Memory B cell (primary cell): ENCODE results near the gene FBN3.
"Not testable (repeated sequence)": the region's sequence is repeated elsewhere in the genome, so short reads cannot be mapped to it uniquely, and the experiment has no call there.

Experiments
- ATAC-seq: fragments of 150-1000 bp; cut with Tn5 transposase; 2 replicates; pipeline ENCODE4 v1.10.0; 2021; ENCODE audit warnings: low read depth, mild to moderate bottlenecking, moderate library complexity
- DNase-seq, 2 donors: peaks; one replicate each; pipeline ENCODE4 v3.0.0; 2022; ENCODE audit warnings: low spot score in 2 of 2
- H3K27ac Mint-ChIP-seq: one replicate; pipeline ENCODE4 v1.8.0; 2022; ENCODE audit warnings: mild to moderate bottlenecking, moderate library complexity, mixed read lengths
- H3K27me3 Mint-ChIP-seq: one replicate; pipeline ENCODE4 v1.8.0; 2022; ENCODE audit warnings: mixed read lengths
- H3K36me3 Mint-ChIP-seq: one replicate; pipeline ENCODE4 v1.8.0; 2022; ENCODE audit warnings: mild to moderate bottlenecking, mixed read lengths
- H3K4me1 Mint-ChIP-seq: one replicate; pipeline ENCODE4 v1.8.0; 2022; ENCODE audit warnings: mixed read lengths
- H3K4me3 Mint-ChIP-seq: one replicate; pipeline ENCODE4 v1.8.0; 2022; ENCODE audit warnings: mild to moderate bottlenecking, moderate library complexity, mixed read lengths
- H3K9me3 Mint-ChIP-seq: one replicate; pipeline ENCODE4 v1.8.0; 2022; ENCODE audit warnings: mixed read lengths

FBN3 gene

GRCh38 chr19:8117991-8118390 is 31.4 kb downstream of the FBN3 start:
- ATAC-seq: no peak
- no peaks in the 10 kb centered on the region for H3K9me3 Mint-ChIP-seq
- H3K36me3 Mint-ChIP-seq: no peaks in the 10 kb centered on the region
- H3K27ac Mint-ChIP-seq: no peak overlapping the region
- no peak for DNase-seq
- no peaks in the 10 kb centered on the region for H3K4me1 Mint-ChIP-seq
- H3K27me3 Mint-ChIP-seq: no peaks in the 10 kb centered on the region
- no peak overlapping the region for H3K4me3 Mint-ChIP-seq

GRCh38 chr19:8116437-8117293 is 32.7 kb downstream of the FBN3 start:
- no peaks in the 10 kb centered on the region for H3K36me3 Mint-ChIP-seq
- no peak overlapping the region for H3K4me3 Mint-ChIP-seq
- ATAC-seq (no peak), DNase-seq (no peak)
- H3K27me3 Mint-ChIP-seq: no peaks in the 10 kb centered on the region
- H3K9me3 Mint-ChIP-seq: no peaks in the 10 kb centered on the region
- no peak overlapping the region for H3K27ac Mint-ChIP-seq
- H3K4me1 Mint-ChIP-seq: no peaks in the 10 kb centered on the region

- no peak for ATAC-seq
- Mint-ChIP-seq H3K27me3 (no peaks in the 10 kb centered on the region), H3K9me3 (no peaks in the 10 kb centered on the region), H3K36me3 (no peaks in the 10 kb centered on the region), H3K4me1 (no peaks in the 10 kb centered on the region), H3K27ac (no peak overlapping the region), H3K4me3 (no peak overlapping the region)
- DNase-seq: no peak
Measured at GRCh38 chr19:8115805-8116396, 33.5 kb downstream of the FBN3 start.

GRCh38 chr19:8113017-8113416 is 36.4 kb downstream of the FBN3 start:
- Mint-ChIP-seq H3K27me3 (peaks cover 3% of the 10 kb centered on the region), H3K36me3 (no peaks in the 10 kb centered on the region), H3K4me1 (no peaks in the 10 kb centered on the region), H3K4me3 (no peak overlapping the region), H3K27ac (no peak overlapping the region), H3K9me3 (no peaks in the 10 kb centered on the region)
- DNase-seq: no peak
- ATAC-seq: no peak

- H3K9me3 Mint-ChIP-seq: no peaks in the 10 kb centered on the region
- no peaks in the 10 kb centered on the region for H3K4me1 Mint-ChIP-seq
- H3K36me3 Mint-ChIP-seq: no peaks in the 10 kb centered on the region
- H3K4me3 Mint-ChIP-seq: no peak overlapping the region
- ATAC-seq (no peak), DNase-seq (no peak)
- H3K27ac Mint-ChIP-seq: no peak overlapping the region
- H3K27me3 Mint-ChIP-seq: peaks cover 3% of the 10 kb centered on the region
Measured at GRCh38 chr19:8111376-8111775, 38.0 kb downstream of the FBN3 start.

GRCh38 chr19:8110931-8111330 is 38.5 kb downstream of the FBN3 start:
- ATAC-seq (no peak), DNase-seq (no peak)
- no peaks in the 10 kb centered on the region for H3K9me3 Mint-ChIP-seq
- no peak overlapping the region for H3K27ac Mint-ChIP-seq
- no peak overlapping the region for H3K4me3 Mint-ChIP-seq
- H3K27me3 Mint-ChIP-seq: peaks cover 3% of the 10 kb centered on the region
- H3K4me1 Mint-ChIP-seq: no peaks in the 10 kb centered on the region
- no peaks in the 10 kb centered on the region for H3K36me3 Mint-ChIP-seq

GRCh38 chr19:8109890-8110662 is 39.3 kb downstream of the FBN3 start:
- Mint-ChIP-seq H3K4me1 (no peaks in the 10 kb centered on the region), H3K4me3 (no peak overlapping the region), H3K36me3 (no peaks in the 10 kb centered on the region), H3K9me3 (no peaks in the 10 kb centered on the region), H3K27me3 (peaks cover 5% of the 10 kb centered on the region), H3K27ac (no peak overlapping the region)
- no peak for DNase-seq
- no peak for ATAC-seq

GRCh38 chr19:8109455-8109854 is 39.9 kb downstream of the FBN3 start:
- Mint-ChIP-seq H3K27ac (no peak overlapping the region), H3K4me1 (no peaks in the 10 kb centered on the region), H3K9me3 (no peaks in the 10 kb centered on the region), H3K4me3 (no peak overlapping the region), H3K27me3 (peaks cover 5% of the 10 kb centered on the region), H3K36me3 (no peaks in the 10 kb centered on the region)
- ATAC-seq (no peak), DNase-seq (no peak)

GRCh38 chr19:8108560-8109445 is 40.6 kb downstream of the FBN3 start:
- H3K27ac Mint-ChIP-seq: no peak overlapping the region
- H3K27me3 Mint-ChIP-seq: peaks cover 5% of the 10 kb centered on the region
- no peak overlapping the region for H3K4me3 Mint-ChIP-seq

GRCh38 chr19:8107301-8107903 is 42.0 kb downstream of the FBN3 start:
- ATAC-seq (no peak), DNase-seq (no peak)
- H3K4me1 Mint-ChIP-seq: no peaks in the 10 kb centered on the region
- no peak overlapping the region for H3K27ac Mint-ChIP-seq
- H3K36me3 Mint-ChIP-seq: no peaks in the 10 kb centered on the region
- no peaks in the 10 kb centered on the region for H3K9me3 Mint-ChIP-seq
- peaks cover 7% of the 10 kb centered on the region for H3K27me3 Mint-ChIP-seq
- H3K4me3 Mint-ChIP-seq: no peak overlapping the region

More at GRCh38 chr19:8108560-8109445, 40.6 kb downstream of the FBN3 start:
- ATAC-seq: no peak
- no peaks in the 10 kb centered on the region for H3K4me1 Mint-ChIP-seq
- no peak for DNase-seq
- no peaks in the 10 kb centered on the region for H3K9me3 Mint-ChIP-seq
- H3K36me3 Mint-ChIP-seq: no peaks in the 10 kb centered on the region

GRCh38 chr19:8105471-8105870 is 43.9 kb downstream of the FBN3 start:
- ATAC-seq (no peak), DNase-seq (no peak)
- Mint-ChIP-seq H3K4me3 (no peak overlapping the region), H3K27ac (no peak overlapping the region), H3K36me3 (no peaks in the 10 kb centered on the region), H3K4me1 (no peaks in the 10 kb centered on the region), H3K9me3 (no peaks in the 10 kb centered on the region), H3K27me3 (peaks cover 14% of the 10 kb centered on the region)

GRCh38 chr19:8101910-8102309 is 47.5 kb downstream of the FBN3 start:
- peaks cover 16% of the 10 kb centered on the region for H3K27me3 Mint-ChIP-seq
- H3K9me3 Mint-ChIP-seq, H3K4me1 Mint-ChIP-seq, H3K4me3 Mint-ChIP-seq, H3K36me3 Mint-ChIP-seq, ATAC-seq, DNase-seq, H3K27ac Mint-ChIP-seq: not testable (repeated sequence)

- Mint-ChIP-seq H3K9me3 (peaks cover 9% of the 10 kb centered on the region), H3K4me1 (no peaks in the 10 kb centered on the region), H3K27ac (no peak overlapping the region), H3K36me3 (no peaks in the 10 kb centered on the region), H3K4me3 (no peak overlapping the region), H3K27me3 (peaks cover 18% of the 10 kb centered on the region)
- DNase-seq: no peak
- no peak for ATAC-seq
Measured at GRCh38 chr19:8101311-8101710, 48.1 kb downstream of the FBN3 start.
